K562 (cell line): ENCODE data around the gene CPT1C. TPM values are rescaled to one million over a fixed set of nuclear protein-coding genes. Genes with fewer than 3 reads are reported as not detected.

ENCODE experiments used
- ATF7 ChIP-seq: fragments of 450-650 bp; IDR thresholded peaks from 2 replicates; pipeline ENCODE4 v1.7.1; 2014; ENCODE audit warnings: mild to moderate bottlenecking, moderate library complexity
- BCOR ChIP-seq: fragments of 450-650 bp; IDR thresholded peaks from 2 replicates; pipeline ENCODE4 v1.6.1; 2016
- ESRRA ChIP-seq: fragments of 450-650 bp; IDR thresholded peaks from 2 replicates; pipeline ENCODE4 v1.6.1; 2014; ENCODE audit warnings: low read depth, mild to moderate bottlenecking, moderate library complexity, borderline replicate concordance
- FOSL1 ChIP-seq: fragments of 200-800 bp; sonication (Bioruptor generic); conservative IDR thresholded peaks from 2 replicates; pipeline ENCODE4 v1.6.1; 2016; ENCODE audit warnings: missing genetic modification characterization, missing compliant biosample characterization
- HDAC1 ChIP-seq, 2 experiments: fragments of 450-650 bp; IDR thresholded peaks; 2 replicates each; pipeline ENCODE4 v1.6.1; 2016 to 2017; ENCODE audit warnings: inconsistent platforms in 1 of 2, mild to moderate bottlenecking in 1 of 2, moderate library complexity in 1 of 2
- HIVEP1 ChIP-seq: fragments of 250-450 bp; sonication (Bioruptor Pico); IDR thresholded peaks from 2 replicates; pipeline ENCODE4 v1.4.0; 2020; ENCODE audit warnings: mild to moderate bottlenecking
- OTX1 ChIP-seq: fragments of 450-650 bp; formaldehyde crosslinking; IDR thresholded peaks from 2 replicates; pipeline ENCODE4 v1.4.0; 2022; ENCODE audit warnings: mild to moderate bottlenecking
- PHB2 ChIP-seq: fragments of 450-650 bp; IDR thresholded peaks from 2 replicates; pipeline ENCODE4 v1.6.1; 2017; ENCODE audit warnings: low read depth
- PTRF ChIP-seq: fragments of 450-650 bp; IDR thresholded peaks from 2 replicates; pipeline ENCODE4 v1.6.1; 2016; ENCODE audit warnings: mild to moderate bottlenecking, missing genetic modification characterization, missing compliant biosample characterization
- SMARCA4 ChIP-seq: fragments of 450-650 bp; IDR thresholded peaks from 2 replicates; pipeline ENCODE4 v1.6.1; 2016
- SMARCA5 ChIP-seq: fragments of 450-650 bp; IDR thresholded peaks from 2 replicates; pipeline ENCODE4 v1.6.1; 2016
- SMARCE1 ChIP-seq: fragments of 450-650 bp; IDR thresholded peaks from 2 replicates; pipeline ENCODE4 v1.7.1; 2016; ENCODE audit warnings: mild to moderate bottlenecking
- TEAD1 ChIP-seq, 2 experiments: fragments of 450-650 bp in 1 of 2; sonication (generic) in 1 of 2; formaldehyde crosslinking; IDR thresholded peaks; 2 replicates each; pipeline versions ENCODE4 v1.4.0 to v1.8.0; 2020 to 2022; ENCODE audit warnings: mild to moderate bottlenecking in 2 of 2, missing genetic modification reagents in 1 of 2
- ZNF232 ChIP-seq: sonication (generic); formaldehyde crosslinking; IDR thresholded peaks from 2 replicates; pipeline ENCODE4 v1.8.0; 2022; ENCODE audit warnings: mild to moderate bottlenecking, missing genetic modification reagents
- ZNF239 ChIP-seq: fragments of 250-450 bp; sonication (Bioruptor Pico); IDR thresholded peaks from 2 replicates; pipeline ENCODE4 v1.4.0; 2020; ENCODE audit warnings: mild to moderate bottlenecking
- ZNF76 ChIP-seq: fragments of 250-450 bp; sonication (Bioruptor Pico); IDR thresholded peaks from 2 replicates; pipeline ENCODE4 v1.4.0; 2020; ENCODE audit warnings: mild to moderate bottlenecking, moderate library complexity, borderline replicate concordance
- ZSCAN29 ChIP-seq: fragments of 450-650 bp; IDR thresholded peaks from 2 replicates; pipeline ENCODE4 v1.6.1; 2017
- polyA plus RNA-seq, 8 experiments: library from polyadenylated mRNA; depleted of rRNA in 4 of 8; stranded (reverse) in 5 of 8; unstranded in 3 of 8; fragments of >200 nt; fragmentation: Nextera tagmentation in 2 of 8; fragmentation: Illumina TruSeq in 1 of 8; extraction: Ambion mirVana in 2 of 8; extraction: Trizol in 1 of 8; gene quantifications; 2 replicates each; pipeline versions ENCODE4 v1.2.1 to v1.2.3, GENCODE V29; 2011 to 2014; ENCODE audit warnings: inconsistent platforms in 1 of 8, missing spikeins in 1 of 8
- total RNA-seq, 7 experiments: library from RNA; depleted of rRNA in 6 of 7; stranded (reverse); fragments of >200 nt in 6 of 7; fragmentation: Illumina TruSeq in 2 of 7; extraction: Trizol in 2 of 7; gene quantifications; 2 replicates each; pipeline versions ENCODE4 v1.2.1 to v1.2.3, GENCODE V29; 2011 to 2021; ENCODE audit warnings: low replicate concordance in 1 of 7
- TF ChIP-seq, protein P1 (sequence below): fragments of 250-450 bp; sonication (Bioruptor Pico); IDR thresholded peaks from 2 replicates; pipeline ENCODE4 v1.8.0; 2022; ENCODE audit warnings: inconsistent platforms
- TF ChIP-seq, protein P2 (sequence below): sonication (generic); formaldehyde crosslinking; IDR thresholded peaks from 2 replicates; pipeline ENCODE4 v1.8.0; 2022; ENCODE audit warnings: missing genetic modification reagents, mild to moderate bottlenecking, moderate library complexity, borderline replicate concordance
- TF ChIP-seq, protein P3 (sequence below): fragments of 450-650 bp; IDR thresholded peaks from 2 replicates; pipeline ENCODE4 v1.6.1; 2016; ENCODE audit warnings: borderline replicate concordance
- TF ChIP-seq, protein P4 (sequence below), 2 experiments: fragments of 450-650 bp; IDR thresholded peaks; 2 replicates each; pipeline ENCODE4 v1.6.1; 2016
- TF ChIP-seq, protein P5 (sequence below), 2 experiments: IDR thresholded peaks; 2 replicates each; pipeline ENCODE4 v1.6.1; 2011; ENCODE audit warnings: borderline replicate concordance in 1 of 2, control low read depth in 1 of 2, low read depth in 1 of 2, low read length in 1 of 2, mild to moderate bottlenecking in 1 of 2, mixed read lengths in 1 of 2, moderate library complexity in 1 of 2; ENCODE audit not compliant: insufficient read depth in 1 of 2, insufficient read length in 1 of 2, poor library complexity in 1 of 2, severe bottlenecking in 1 of 2; ENCODE audit errors: extremely low read depth in 1 of 2

Gene CPT1C
- total and polyA plus RNA-seq, 9 of the 15 experiments (the other 6 are each of a cell fraction or from before 2014, with no cell fraction given), result 1.9 to 12.3 (median 3.0) TPM

DNA sequence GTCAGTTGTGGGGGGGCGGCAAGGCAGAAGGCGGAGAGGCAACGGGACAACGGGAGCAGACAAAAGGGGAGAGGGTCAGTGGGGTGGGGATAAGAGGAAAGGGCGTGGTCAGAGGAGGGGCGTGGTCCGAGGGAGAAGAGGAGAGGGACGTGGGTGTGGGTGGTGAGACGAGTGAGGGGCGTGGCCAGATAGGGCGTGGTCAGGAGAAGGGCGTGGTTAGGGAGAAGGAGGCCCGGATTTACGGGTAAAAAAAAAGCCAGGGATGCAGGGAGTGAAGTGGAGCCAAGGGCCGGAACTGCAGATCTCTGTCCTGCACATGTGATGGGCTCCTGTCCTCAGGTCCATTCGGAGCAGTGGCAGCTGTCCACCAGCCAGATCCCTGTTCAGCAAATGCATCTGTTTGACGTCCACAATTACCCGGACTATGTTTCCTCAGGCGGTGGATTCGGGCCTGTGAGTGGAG, 21.5 kb downstream of the CPT1C start (continued):
- TF ChIP-seq HDAC1 (IDR thresholded peaks at IDR 0.05) (peak in 1 of 2 experiments; percentile 76; a peak in 2 of 4 replicates), OTX1 (CRISPR knock-in tag) (peak; percentile 81; the same call in 1 of the 2 replicates), ZNF239 (CRISPR knock-in tag) (no peak), HIVEP1 (CRISPR knock-in tag) (no peak), ZNF232 (CRISPR knock-in tag) (no peak), BCOR (no peak), ZNF76 (no peak), TEAD1 (CRISPR knock-in tag; IDR thresholded peaks at IDR 0.05) (no peak), PHB2 (peak; percentile 37; the same call in 1 of the 2 replicates), ZSCAN29 (0 out of 2 replicates have a peak, but pooled peaks have one; percentile 62), SMARCE1 (peak; percentile 78; the same call in 1 of the 2 replicates), SMARCA4 (peak; percentile 74; the same call in 1 of the 2 replicates), SMARCA5 (0 out of 2 replicates have a peak, but pooled peaks have one; percentile 35), FOSL1 (no peak; the same call in 1 of the 2 replicates), ATF7 (peak; percentile 42; the same call in 1 of the 2 replicates), PTRF (no peak), ESRRA (peak; percentile 54; the same call in 1 of the 2 replicates)
- TF ChIP-seq, protein P1, sequence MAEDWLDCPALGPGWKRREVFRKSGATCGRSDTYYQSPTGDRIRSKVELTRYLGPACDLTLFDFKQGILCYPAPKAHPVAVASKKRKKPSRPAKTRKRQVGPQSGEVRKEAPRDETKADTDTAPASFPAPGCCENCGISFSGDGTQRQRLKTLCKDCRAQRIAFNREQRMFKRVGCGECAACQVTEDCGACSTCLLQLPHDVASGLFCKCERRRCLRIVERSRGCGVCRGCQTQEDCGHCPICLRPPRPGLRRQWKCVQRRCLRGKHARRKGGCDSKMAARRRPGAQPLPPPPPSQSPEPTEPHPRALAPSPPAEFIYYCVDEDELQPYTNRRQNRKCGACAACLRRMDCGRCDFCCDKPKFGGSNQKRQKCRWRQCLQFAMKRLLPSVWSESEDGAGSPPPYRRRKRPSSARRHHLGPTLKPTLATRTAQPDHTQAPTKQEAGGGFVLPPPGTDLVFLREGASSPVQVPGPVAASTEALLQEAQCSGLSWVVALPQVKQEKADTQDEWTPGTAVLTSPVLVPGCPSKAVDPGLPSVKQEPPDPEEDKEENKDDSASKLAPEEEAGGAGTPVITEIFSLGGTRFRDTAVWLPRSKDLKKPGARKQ (CRISPR knock-in tag), result no peak
- TF ChIP-seq, protein P2, sequence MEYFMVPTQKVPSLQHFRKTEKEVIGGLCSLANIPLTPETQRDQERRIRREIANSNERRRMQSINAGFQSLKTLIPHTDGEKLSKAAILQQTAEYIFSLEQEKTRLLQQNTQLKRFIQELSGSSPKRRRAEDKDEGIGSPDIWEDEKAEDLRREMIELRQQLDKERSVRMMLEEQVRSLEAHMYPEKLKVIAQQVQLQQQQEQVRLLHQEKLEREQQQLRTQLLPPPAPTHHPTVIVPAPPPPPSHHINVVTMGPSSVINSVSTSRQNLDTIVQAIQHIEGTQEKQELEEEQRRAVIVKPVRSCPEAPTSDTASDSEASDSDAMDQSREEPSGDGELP, result peak; percentile 34; the same call in 1 of the 2 replicates
- TF ChIP-seq, protein P3, sequence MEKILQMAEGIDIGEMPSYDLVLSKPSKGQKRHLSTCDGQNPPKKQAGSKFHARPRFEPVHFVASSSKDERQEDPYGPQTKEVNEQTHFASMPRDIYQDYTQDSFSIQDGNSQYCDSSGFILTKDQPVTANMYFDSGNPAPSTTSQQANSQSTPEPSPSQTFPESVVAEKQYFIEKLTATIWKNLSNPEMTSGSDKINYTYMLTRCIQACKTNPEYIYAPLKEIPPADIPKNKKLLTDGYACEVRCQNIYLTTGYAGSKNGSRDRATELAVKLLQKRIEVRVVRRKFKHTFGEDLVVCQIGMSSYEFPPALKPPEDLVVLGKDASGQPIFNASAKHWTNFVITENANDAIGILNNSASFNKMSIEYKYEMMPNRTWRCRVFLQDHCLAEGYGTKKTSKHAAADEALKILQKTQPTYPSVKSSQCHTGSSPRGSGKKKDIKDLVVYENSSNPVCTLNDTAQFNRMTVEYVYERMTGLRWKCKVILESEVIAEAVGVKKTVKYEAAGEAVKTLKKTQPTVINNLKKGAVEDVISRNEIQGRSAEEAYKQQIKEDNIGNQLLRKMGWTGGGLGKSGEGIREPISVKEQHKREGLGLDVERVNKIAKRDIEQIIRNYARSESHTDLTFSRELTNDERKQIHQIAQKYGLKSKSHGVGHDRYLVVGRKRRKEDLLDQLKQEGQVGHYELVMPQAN, result no peak
- TF ChIP-seq, protein P4, sequence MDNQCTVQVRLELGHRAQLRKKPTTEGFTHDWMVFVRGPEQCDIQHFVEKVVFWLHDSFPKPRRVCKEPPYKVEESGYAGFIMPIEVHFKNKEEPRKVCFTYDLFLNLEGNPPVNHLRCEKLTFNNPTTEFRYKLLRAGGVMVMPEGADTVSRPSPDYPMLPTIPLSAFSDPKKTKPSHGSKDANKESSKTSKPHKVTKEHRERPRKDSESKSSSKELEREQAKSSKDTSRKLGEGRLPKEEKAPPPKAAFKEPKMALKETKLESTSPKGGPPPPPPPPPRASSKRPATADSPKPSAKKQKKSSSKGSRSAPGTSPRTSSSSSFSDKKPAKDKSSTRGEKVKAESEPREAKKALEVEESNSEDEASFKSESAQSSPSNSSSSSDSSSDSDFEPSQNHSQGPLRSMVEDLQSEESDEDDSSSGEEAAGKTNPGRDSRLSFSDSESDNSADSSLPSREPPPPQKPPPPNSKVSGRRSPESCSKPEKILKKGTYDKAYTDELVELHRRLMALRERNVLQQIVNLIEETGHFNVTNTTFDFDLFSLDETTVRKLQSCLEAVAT (IDR thresholded peaks at IDR 0.05), result peak in 1 of 2 experiments; percentile 77; a peak in 1 of 4 replicates
- TF ChIP-seq, protein P5, sequence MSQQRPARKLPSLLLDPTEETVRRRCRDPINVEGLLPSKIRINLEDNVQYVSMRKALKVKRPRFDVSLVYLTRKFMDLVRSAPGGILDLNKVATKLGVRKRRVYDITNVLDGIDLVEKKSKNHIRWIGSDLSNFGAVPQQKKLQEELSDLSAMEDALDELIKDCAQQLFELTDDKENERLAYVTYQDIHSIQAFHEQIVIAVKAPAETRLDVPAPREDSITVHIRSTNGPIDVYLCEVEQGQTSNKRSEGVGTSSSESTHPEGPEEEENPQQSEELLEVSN (IDR thresholded peaks at IDR 0.05; ENCODE audit: borderline replicate concordance in 1 of 2, extremely low read depth in 1 of 2, insufficient read depth in 1 of 2, insufficient read length in 1 of 2, low read depth in 1 of 2, low read length in 1 of 2, poor library complexity in 1 of 2, severe bottlenecking in 1 of 2), result peak in 1 of 2 experiments; percentile 23
